GM19099 (cell line): ENCODE data around the gene PARM1.

Experiments
- POLR2A ChIP-seq: IDR thresholded peaks from 3 replicates; pipeline ENCODE4 v1.6.1; 2011; ENCODE audit warnings: low read depth; ENCODE audit not compliant: insufficient read length; ENCODE audit errors: extremely low read depth

Gene PARM1

GRCh38 chr4:75031775-75032174 lies 98.9 kb downstream of the PARM1 start:
- no peak for TF ChIP-seq POLR2A

GRCh38 chr4:75034523-75034922 lies 101.6 kb downstream of the PARM1 start:
- TF ChIP-seq POLR2A: no peak

GRCh38 chr4:75035321-75035720 lies 102.4 kb downstream of the PARM1 start:
- TF ChIP-seq POLR2A: no peak

GRCh38 chr4:75036046-75036830 lies 103.3 kb downstream of the PARM1 start:
- no peak for TF ChIP-seq POLR2A

GRCh38 chr4:75037252-75037651 lies 104.3 kb downstream of the PARM1 start:
- no peak for TF ChIP-seq POLR2A

- TF ChIP-seq POLR2A: no peak
These were observed 105.5 kb downstream of the PARM1 start for GRCh38 chr4:75038376-75038775.

- no peak for TF ChIP-seq POLR2A
These were observed 107.8 kb downstream of the PARM1 start for GRCh38 chr4:75040703-75041102.

GRCh38 chr4:75042601-75043208 lies 109.8 kb downstream of the PARM1 start:
- TF ChIP-seq POLR2A: no peak

- TF ChIP-seq POLR2A: no peak
These were observed 113.3 kb downstream of the PARM1 start for GRCh38 chr4:75046226-75046625.

- no peak for TF ChIP-seq POLR2A
These were observed 113.7 kb downstream of the PARM1 start for GRCh38 chr4:75046641-75047040.

GRCh38 chr4:75048208-75048879 lies 115.4 kb downstream of the PARM1 start:
- TF ChIP-seq POLR2A: no peak

GRCh38 chr4:75051431-75051830 lies 118.5 kb downstream of the PARM1 start:
- no peak for TF ChIP-seq POLR2A

GRCh38 chr4:75053352-75053751 lies 120.4 kb downstream of the PARM1 start:
- no peak for TF ChIP-seq POLR2A

- no peak for TF ChIP-seq POLR2A
These were observed 121.2 kb downstream of the PARM1 start for GRCh38 chr4:75054078-75054477.

GRCh38 chr4:75056277-75056676 lies 123.4 kb downstream of the PARM1 start:
- TF ChIP-seq POLR2A: no peak

GRCh38 chr4:75057369-75057768 lies 124.5 kb downstream of the PARM1 start:
- TF ChIP-seq POLR2A: no peak

- no peak for TF ChIP-seq POLR2A
These were observed 125.6 kb downstream of the PARM1 start for GRCh38 chr4:75058486-75058885.

GRCh38 chr4:75063433-75063832 lies 130.5 kb downstream of the PARM1 start:
- TF ChIP-seq POLR2A: no peak
